ENCODE results near the gene CDC123.

The CDC123 gene

DNA sequence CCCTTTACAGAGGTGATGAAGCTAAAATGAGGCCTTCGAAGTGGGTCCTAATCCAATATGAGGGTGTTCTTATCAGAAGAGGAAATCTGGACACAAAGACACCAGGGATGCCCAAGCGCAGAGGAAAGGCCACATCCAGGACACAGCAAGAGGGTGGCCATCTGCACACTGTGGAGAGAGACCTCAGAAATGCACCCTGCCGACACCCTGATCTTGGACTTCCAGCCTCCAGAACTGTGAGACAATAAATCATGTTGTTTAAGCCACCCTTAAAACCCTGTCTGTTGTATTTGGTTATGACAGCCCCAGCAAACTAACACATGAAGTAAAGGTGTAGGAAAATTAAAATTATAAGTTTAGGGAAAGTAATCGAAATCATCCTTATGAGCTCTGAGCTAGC, 64.0 kb downstream of the CDC123 start:
- H3K27ac ChIP-seq (replicated peaks), result no peak overlapping the region
- DNase-seq (ENCODE audit: low read depth in 1 of 2, low spot score in 1 of 2), result no peak
- no peaks in the 10 kb centered on the region for H3K27me3 ChIP-seq (ENCODE audit: insufficient read depth, poor library complexity, severe bottlenecking)
- TF ChIP-seq, protein P1, sequence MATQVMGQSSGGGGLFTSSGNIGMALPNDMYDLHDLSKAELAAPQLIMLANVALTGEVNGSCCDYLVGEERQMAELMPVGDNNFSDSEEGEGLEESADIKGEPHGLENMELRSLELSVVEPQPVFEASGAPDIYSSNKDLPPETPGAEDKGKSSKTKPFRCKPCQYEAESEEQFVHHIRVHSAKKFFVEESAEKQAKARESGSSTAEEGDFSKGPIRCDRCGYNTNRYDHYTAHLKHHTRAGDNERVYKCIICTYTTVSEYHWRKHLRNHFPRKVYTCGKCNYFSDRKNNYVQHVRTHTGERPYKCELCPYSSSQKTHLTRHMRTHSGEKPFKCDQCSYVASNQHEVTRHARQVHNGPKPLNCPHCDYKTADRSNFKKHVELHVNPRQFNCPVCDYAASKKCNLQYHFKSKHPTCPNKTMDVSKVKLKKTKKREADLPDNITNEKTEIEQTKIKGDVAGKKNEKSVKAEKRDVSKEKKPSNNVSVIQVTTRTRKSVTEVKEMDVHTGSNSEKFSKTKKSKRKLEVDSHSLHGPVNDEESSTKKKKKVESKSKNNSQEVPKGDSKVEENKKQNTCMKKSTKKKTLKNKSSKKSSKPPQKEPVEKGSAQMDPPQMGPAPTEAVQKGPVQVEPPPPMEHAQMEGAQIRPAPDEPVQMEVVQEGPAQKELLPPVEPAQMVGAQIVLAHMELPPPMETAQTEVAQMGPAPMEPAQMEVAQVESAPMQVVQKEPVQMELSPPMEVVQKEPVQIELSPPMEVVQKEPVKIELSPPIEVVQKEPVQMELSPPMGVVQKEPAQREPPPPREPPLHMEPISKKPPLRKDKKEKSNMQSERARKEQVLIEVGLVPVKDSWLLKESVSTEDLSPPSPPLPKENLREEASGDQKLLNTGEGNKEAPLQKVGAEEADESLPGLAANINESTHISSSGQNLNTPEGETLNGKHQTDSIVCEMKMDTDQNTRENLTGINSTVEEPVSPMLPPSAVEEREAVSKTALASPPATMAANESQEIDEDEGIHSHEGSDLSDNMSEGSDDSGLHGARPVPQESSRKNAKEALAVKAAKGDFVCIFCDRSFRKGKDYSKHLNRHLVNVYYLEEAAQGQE (IDR thresholded peaks at IDR 0.05; ENCODE audit: insufficient replicate concordance, low read depth), result no peak
- TF ChIP-seq GABPA (IDR thresholded peaks at IDR 0.05; ENCODE audit: low read depth) (no peak), POLR2AphosphoS5 (IDR thresholded peaks at IDR 0.05; ENCODE audit: low read depth) (no peak), SPI1 (IDR thresholded peaks at IDR 0.05; ENCODE audit: borderline replicate concordance, low read depth) (no peak)
- TF ChIP-seq, protein P2, sequence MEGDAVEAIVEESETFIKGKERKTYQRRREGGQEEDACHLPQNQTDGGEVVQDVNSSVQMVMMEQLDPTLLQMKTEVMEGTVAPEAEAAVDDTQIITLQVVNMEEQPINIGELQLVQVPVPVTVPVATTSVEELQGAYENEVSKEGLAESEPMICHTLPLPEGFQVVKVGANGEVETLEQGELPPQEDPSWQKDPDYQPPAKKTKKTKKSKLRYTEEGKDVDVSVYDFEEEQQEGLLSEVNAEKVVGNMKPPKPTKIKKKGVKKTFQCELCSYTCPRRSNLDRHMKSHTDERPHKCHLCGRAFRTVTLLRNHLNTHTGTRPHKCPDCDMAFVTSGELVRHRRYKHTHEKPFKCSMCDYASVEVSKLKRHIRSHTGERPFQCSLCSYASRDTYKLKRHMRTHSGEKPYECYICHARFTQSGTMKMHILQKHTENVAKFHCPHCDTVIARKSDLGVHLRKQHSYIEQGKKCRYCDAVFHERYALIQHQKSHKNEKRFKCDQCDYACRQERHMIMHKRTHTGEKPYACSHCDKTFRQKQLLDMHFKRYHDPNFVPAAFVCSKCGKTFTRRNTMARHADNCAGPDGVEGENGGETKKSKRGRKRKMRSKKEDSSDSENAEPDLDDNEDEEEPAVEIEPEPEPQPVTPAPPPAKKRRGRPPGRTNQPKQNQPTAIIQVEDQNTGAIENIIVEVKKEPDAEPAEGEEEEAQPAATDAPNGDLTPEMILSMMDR (IDR thresholded peaks at IDR 0.05; ENCODE audit: insufficient read depth, low read length), result no peak
- no peak overlapping the region for H3K4me3 ChIP-seq (replicated peaks; ENCODE audit: insufficient read depth, low read length)

DNA sequence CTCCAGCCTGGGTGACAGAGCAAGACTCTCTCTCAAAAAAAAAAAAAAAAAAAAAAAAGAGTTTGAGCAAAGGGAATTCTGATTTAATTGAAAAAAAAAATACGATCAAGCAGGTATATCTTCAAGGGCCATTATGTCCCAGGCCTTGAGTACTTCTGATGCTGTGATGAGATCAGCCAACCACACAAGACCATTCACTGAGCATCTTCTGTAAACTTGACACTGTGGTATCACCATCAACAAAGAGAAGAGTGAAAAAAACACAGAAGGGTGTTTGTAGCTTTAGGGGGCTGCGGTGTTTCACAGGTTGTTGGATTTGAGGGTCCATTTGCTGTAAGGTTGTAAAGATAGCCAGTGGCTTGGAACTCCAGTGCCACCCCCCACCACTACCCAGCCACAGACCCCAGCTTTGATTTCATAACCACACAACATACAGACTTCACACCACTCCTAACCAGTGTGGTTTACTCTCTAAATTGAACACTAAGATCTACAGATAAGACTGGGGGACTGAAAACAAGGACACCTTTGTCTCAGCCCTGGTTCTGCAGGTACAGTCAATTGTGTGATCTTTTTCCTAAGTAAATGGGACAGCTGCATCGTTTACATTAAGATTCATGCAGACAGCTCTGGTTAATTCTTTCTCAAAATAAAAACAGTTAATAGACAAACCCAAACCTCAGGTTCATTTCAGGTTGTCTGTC, 66.4 kb downstream of the CDC123 start:
- Histone ChIP-seq H3K27ac (replicated peaks) (no peak overlapping the region), H3K4me3 (replicated peaks; ENCODE audit: insufficient read depth, low read length) (no peak overlapping the region), H3K27me3 (ENCODE audit: insufficient read depth, poor library complexity, severe bottlenecking) (no peaks in the 10 kb centered on the region)
- no peak for DNase-seq (ENCODE audit: low read depth in 1 of 2, low spot score in 1 of 2)
- TF ChIP-seq POLR2AphosphoS5 (IDR thresholded peaks at IDR 0.05; ENCODE audit: low read depth) (no peak), SPI1 (IDR thresholded peaks at IDR 0.05; ENCODE audit: borderline replicate concordance, low read depth) (no peak), GABPA (IDR thresholded peaks at IDR 0.05; ENCODE audit: low read depth) (no peak)
- TF ChIP-seq, protein P2 (IDR thresholded peaks at IDR 0.05; ENCODE audit: insufficient read depth, low read length), result no peak
- TF ChIP-seq, protein P1 (IDR thresholded peaks at IDR 0.05; ENCODE audit: insufficient replicate concordance, low read depth), result no peak

DNA sequence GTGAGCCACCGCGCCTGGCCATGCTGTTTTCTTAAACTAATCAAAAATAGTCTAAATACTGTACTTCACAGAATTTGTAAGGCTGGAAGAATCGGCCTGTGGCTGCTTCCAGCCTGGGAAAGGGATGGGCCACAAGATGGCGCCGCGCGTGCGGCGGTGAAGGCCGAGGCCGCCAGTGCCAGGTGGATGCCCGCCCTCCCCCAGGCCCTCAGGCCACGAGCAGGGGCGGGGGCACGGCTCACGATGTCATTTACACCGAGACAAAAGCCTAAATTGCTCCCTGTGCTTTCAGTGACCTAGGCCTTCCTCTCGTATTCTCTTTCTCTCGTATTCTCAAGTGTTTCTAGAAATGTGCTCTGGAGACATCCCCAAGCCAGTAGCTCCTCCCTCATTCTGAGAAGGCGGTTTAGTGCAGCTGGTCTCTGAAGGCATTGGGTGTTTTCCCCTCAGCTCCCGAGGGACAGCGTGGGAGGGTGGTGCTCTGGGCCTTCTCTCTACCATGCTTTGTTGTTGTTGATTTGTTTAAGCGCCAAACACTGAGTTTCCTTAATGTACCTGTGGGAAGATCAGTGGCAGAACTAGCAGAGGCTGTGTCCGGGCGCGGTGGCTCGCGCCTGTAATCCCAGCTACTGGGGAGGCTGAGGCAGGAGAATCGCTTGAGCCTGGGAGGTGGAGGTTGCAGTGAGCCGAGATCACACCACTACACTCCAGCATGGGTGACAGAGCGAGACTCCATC, 68.4 kb downstream of the CDC123 start:
- H3K27me3 ChIP-seq (ENCODE audit: insufficient read depth, poor library complexity, severe bottlenecking), result no peaks in the 10 kb centered on the region
- TF ChIP-seq, protein P2 (IDR thresholded peaks at IDR 0.05; ENCODE audit: insufficient read depth, low read length), result no peak
- TF ChIP-seq, protein P1 (IDR thresholded peaks at IDR 0.05; ENCODE audit: insufficient replicate concordance, low read depth), result no peak
- no peak for TF ChIP-seq POLR2AphosphoS5 (IDR thresholded peaks at IDR 0.05; ENCODE audit: low read depth)
- TF ChIP-seq SPI1 (IDR thresholded peaks at IDR 0.05; ENCODE audit: borderline replicate concordance, low read depth), result no peak
- TF ChIP-seq GABPA (IDR thresholded peaks at IDR 0.05; ENCODE audit: low read depth), result no peak
- peak in 1 of 2 experiments; percentile 49 for DNase-seq (ENCODE audit: low read depth in 1 of 2, low spot score in 1 of 2)
- H3K27ac ChIP-seq (replicated peaks), result peak overlapping the region; percentile 51
- H3K4me3 ChIP-seq (replicated peaks; ENCODE audit: insufficient read depth, low read length), result no peak overlapping the region
